H9 (cell line): Measurements from ENCODE around the gene MAP3K9. TPM values are rescaled to one million over a fixed set of nuclear protein-coding genes. Genes with fewer than 3 reads are reported as not detected.

Source experiments
- DNase-seq: peaks from one replicate; pipeline ENCODE4 v3.0.0-alpha.2; 2017
- H2AFZ ChIP-seq: one replicate; pipeline ENCODE4 v1.6.1; 2013; ENCODE audit warnings: mild to moderate bottlenecking, low read length, control low read depth, moderate library complexity
- H2AK5ac ChIP-seq: 2 replicates; pipeline ENCODE4 v1.6.1; 2013; ENCODE audit warnings: low read length, control low read depth, mixed read lengths; ENCODE audit not compliant: insufficient read length
- H2BK120ac ChIP-seq: one replicate; pipeline ENCODE4 v1.6.1; 2013; ENCODE audit warnings: low read depth, mild to moderate bottlenecking, low read length, control low read depth, inconsistent platforms; ENCODE audit not compliant: poor library complexity, severe bottlenecking
- H2BK12ac ChIP-seq: 2 replicates; pipeline ENCODE4 v1.6.1; 2013; ENCODE audit warnings: low read length, control low read depth, mixed read lengths, low read depth; ENCODE audit not compliant: insufficient read length
- H2BK15ac ChIP-seq: 2 replicates; pipeline ENCODE4 v1.6.1; 2013; ENCODE audit warnings: low read depth, low read length, control low read depth
- H2BK20ac ChIP-seq: one replicate; pipeline ENCODE4 v1.6.1; 2013; ENCODE audit warnings: low read depth, mild to moderate bottlenecking, low read length, control low read depth, inconsistent platforms; ENCODE audit not compliant: poor library complexity, severe bottlenecking
- H2BK5ac ChIP-seq: 2 replicates; pipeline ENCODE4 v1.6.1; 2013; ENCODE audit warnings: low read length, control low read depth, mixed read lengths; ENCODE audit not compliant: insufficient read length
- H3K14ac ChIP-seq: 2 replicates; pipeline ENCODE4 v1.6.1; 2013; ENCODE audit warnings: low read length, control low read depth; ENCODE audit not compliant: insufficient read depth
- H3K18ac ChIP-seq: 2 replicates; pipeline ENCODE4 v1.6.1; 2013; ENCODE audit warnings: low read depth, mild to moderate bottlenecking, mixed read lengths, low read length, control low read depth; ENCODE audit not compliant: insufficient read length
- H3K23ac ChIP-seq: 2 replicates; pipeline ENCODE4 v1.6.1; 2013; ENCODE audit warnings: low read length, control low read depth, mixed read lengths, low read depth; ENCODE audit not compliant: insufficient read length
- H3K23me2 ChIP-seq: 2 replicates; pipeline ENCODE4 v1.6.1; 2013; ENCODE audit warnings: low read depth, mild to moderate bottlenecking, mixed read lengths, low read length, control low read depth; ENCODE audit not compliant: insufficient read length, poor library complexity, severe bottlenecking
- H3K27ac ChIP-seq: 2 replicates; pipeline ENCODE4 v1.5.1; 2013; ENCODE audit warnings: low read length, control low read depth, mixed read lengths, low read depth; ENCODE audit not compliant: insufficient read length
- H3K27me3 ChIP-seq: 2 replicates; pipeline ENCODE4 v1.6.1; 2013; ENCODE audit warnings: low read length, control low read depth, inconsistent platforms; ENCODE audit not compliant: insufficient read depth
- H3K4ac ChIP-seq: 2 replicates; pipeline ENCODE4 v1.6.1; 2013; ENCODE audit warnings: low read depth, mild to moderate bottlenecking, control low read depth, inconsistent platforms, low read length, moderate library complexity
- H3K4me1 ChIP-seq: 2 replicates; pipeline ENCODE4 v1.6.1; 2013; ENCODE audit warnings: low read length, control low read depth, inconsistent platforms; ENCODE audit not compliant: insufficient read depth
- H3K4me2 ChIP-seq: 2 replicates; pipeline ENCODE4 v1.6.1; 2013; ENCODE audit warnings: low read length, control low read depth, mixed read lengths; ENCODE audit not compliant: insufficient read length, insufficient read depth
- H3K56ac ChIP-seq: 2 replicates; pipeline ENCODE4 v1.6.1; 2013; ENCODE audit warnings: low read depth, mild to moderate bottlenecking, mixed read lengths, low read length, control low read depth; ENCODE audit not compliant: insufficient read length
- H3K79me1 ChIP-seq: 2 replicates; pipeline ENCODE4 v1.6.1; 2013; ENCODE audit warnings: low read depth, mild to moderate bottlenecking, moderate library complexity, low read length, control low read depth, inconsistent platforms; ENCODE audit not compliant: insufficient read depth, poor library complexity, severe bottlenecking
- H3K79me2 ChIP-seq: 2 replicates; pipeline ENCODE4 v1.6.1; 2013; ENCODE audit warnings: low read length, control low read depth, inconsistent platforms; ENCODE audit not compliant: insufficient read depth
- H3K9ac ChIP-seq: 2 replicates; pipeline ENCODE4 v1.6.1; 2013; ENCODE audit warnings: low read length, control low read depth, mixed read lengths; ENCODE audit not compliant: insufficient read length; ENCODE audit errors: extremely low read depth
- H3K9me3 ChIP-seq: one replicate; pipeline ENCODE4 v1.6.1; 2013; ENCODE audit warnings: low read depth, low read length, inconsistent platforms; ENCODE audit not compliant: control insufficient read depth
- H3T11ph ChIP-seq: one replicate; pipeline ENCODE4 v1.6.1; 2013; ENCODE audit warnings: mild to moderate bottlenecking, low read length, control low read depth, inconsistent platforms
- H4K20me1 ChIP-seq: one replicate; pipeline ENCODE4 v1.6.1; 2013; ENCODE audit not compliant: control insufficient read depth, insufficient read length, insufficient read depth
- H4K5ac ChIP-seq: 2 replicates; pipeline ENCODE4 v1.6.1; 2013; ENCODE audit warnings: low read depth, mild to moderate bottlenecking, mixed read lengths, low read length, control low read depth; ENCODE audit not compliant: insufficient read length
- H4K8ac ChIP-seq: replicated peaks from 2 replicates; pipeline ENCODE4 v1.6.1; 2013; ENCODE audit warnings: low read length, control low read depth, mixed read lengths, low read depth; ENCODE audit not compliant: insufficient read length
- H4K91ac ChIP-seq: 2 replicates; pipeline ENCODE4 v1.6.1; 2013; ENCODE audit warnings: low read depth, mild to moderate bottlenecking, moderate library complexity, mixed read lengths, low read length, control low read depth; ENCODE audit not compliant: insufficient read length
- H3K27ac Mint-ChIP-seq, 3 experiments: 2 replicates in 2 of 3; 3 replicates in 1 of 3; pipeline ENCODE4 v1.8.0; 2020 to 2021; ENCODE audit warnings: mixed read lengths in 3 of 3, mild to moderate bottlenecking in 1 of 3, moderate library complexity in 1 of 3
- H3K27me3 Mint-ChIP-seq: 2 replicates; pipeline ENCODE4 v1.8.0; 2021; ENCODE audit warnings: low read depth, mild to moderate bottlenecking, moderate library complexity, mixed read lengths
- H3K36me3 Mint-ChIP-seq, 3 experiments: 2 replicates in 2 of 3; 3 replicates in 1 of 3; pipeline ENCODE4 v1.8.0; 2020 to 2021; ENCODE audit warnings: low read depth in 3 of 3, mixed read lengths in 3 of 3; ENCODE audit not compliant: insufficient read depth in 1 of 3
- H3K4me1 Mint-ChIP-seq, 2 experiments: 2 replicates each; pipeline ENCODE4 v1.8.0; 2020; ENCODE audit warnings: mixed read lengths in 2 of 2
- H3K4me3 Mint-ChIP-seq, 2 experiments: 2 replicates in 1 of 2; 3 replicates in 1 of 2; pipeline ENCODE4 v1.8.0; 2020 to 2021; ENCODE audit warnings: mild to moderate bottlenecking in 2 of 2, mixed read lengths in 2 of 2, moderate library complexity in 1 of 2
- H3K9me3 Mint-ChIP-seq, 2 experiments: 2 replicates in 1 of 2; 3 replicates in 1 of 2; pipeline ENCODE4 v1.8.0; 2020; ENCODE audit warnings: mild to moderate bottlenecking in 2 of 2, mixed read lengths in 2 of 2, moderate library complexity in 1 of 2
- CTCF ChIP-seq: fragments of 200-600 bp; sonication (generic); conservative IDR thresholded peaks from 3 replicates; pipeline ENCODE4 v1.8.0; 2021; ENCODE audit warnings: antibody characterized with exemption, mild to moderate bottlenecking
- WGBS: extraction: QIAGEN DNeasy Blood & Tissue Kit; methylation state at CpG from one replicate; pipeline ENCODE4 v1.1.7; 2013; ENCODE audit warnings: missing lambda C conversion rate, low lambda C conversion rate, mixed read lengths; ENCODE audit not compliant: insufficient read length; ENCODE audit errors: extremely low coverage; 5-methylcytosine and 5-hydroxymethylcytosine counted together
- total RNA-seq: library from RNA; stranded (reverse); gene quantifications from 2 replicates; pipeline ENCODE4 v1.2.1, GENCODE V29; 2021

Gene MAP3K9
- total RNA-seq, 1 experiment from 2014 or later, result 20.0 TPM

GRCh38 chr14:70833884-70834283 lies 24.6 kb upstream of the MAP3K9 start:
- DNase-seq, result no peak
- Histone ChIP-seq H3K9ac (no peak overlapping the region), H4K20me1 (no peaks in the 10 kb centered on the region), H3K4ac (no peak overlapping the region), H3K4me2 (no peak overlapping the region), H3K18ac (no peak overlapping the region), H3K14ac (no peak overlapping the region), H3K56ac (no peak overlapping the region), H2BK5ac (no peak overlapping the region), H3K79me1 (no peaks in the 10 kb centered on the region), H3K9me3 (peaks cover 13% of the 10 kb centered on the region), H2BK120ac (no peak overlapping the region), H2BK20ac (no peak overlapping the region), H3K4me1 (no peaks in the 10 kb centered on the region), H2AFZ (no peak overlapping the region), H4K8ac (no peak overlapping the region), H4K91ac (no peak overlapping the region), H3K79me2 (no peaks in the 10 kb centered on the region), H2AK5ac (no peak overlapping the region), H3K27me3 (no peaks in the 10 kb centered on the region), H3K23me2 (no peaks in the 10 kb centered on the region), H3K27ac (no peak overlapping the region), H2BK15ac (no peak overlapping the region), H2BK12ac (no peak overlapping the region), H3T11ph (no peak overlapping the region), H4K5ac (no peak overlapping the region), H3K23ac (no peak overlapping the region)
- H3K27ac Mint-ChIP-seq, result no peak overlapping the region
- H3K27me3 Mint-ChIP-seq, result peaks cover 3% of the 10 kb centered on the region
- WGBS, result no CpG with 5 or more reads among the region's 5 CpGs
- peaks cover 22 to 24% of the 10 kb centered on the region in 2 experiments for H3K9me3 Mint-ChIP-seq
- no peaks in the 10 kb centered on the region for H3K4me1 Mint-ChIP-seq
- peaks cover 2 to 15% (median 4%) of the 10 kb centered on the region in 3 experiments; a peak in 6 of 7 replicates for H3K36me3 Mint-ChIP-seq
- no peak for TF ChIP-seq CTCF
- H3K4me3 Mint-ChIP-seq, result no peak overlapping the region
